CD14-positive monocyte (primary cell): ENCODE results near the gene UNC50. TPM values are rescaled to one million over a fixed set of nuclear protein-coding genes. Genes with fewer than 3 reads are reported as not detected.

Source experiments
- DNase-seq, 3 donors: peaks; one replicate each; pipeline ENCODE4 v3.0.0-alpha.2; 2011 to 2022
- H2AFZ ChIP-seq: 2 replicates; pipeline ENCODE4 v1.6.0; 2012; ENCODE audit warnings: mild to moderate bottlenecking, low read depth, low read length, inconsistent platforms; ENCODE audit not compliant: insufficient read depth, poor library complexity, severe bottlenecking
- H3K27ac ChIP-seq, 2 donors: 1 replicate in 1 of 2; 2 replicates in 1 of 2; pipeline ENCODE4 v1.5.1; 2012 to 2013; ENCODE audit warnings: low read length in 2 of 2, control low read depth in 1 of 2, inconsistent platforms in 1 of 2, low read depth in 1 of 2, mild to moderate bottlenecking in 1 of 2
- H3K27me3 ChIP-seq, 2 donors: one replicate each; pipeline versions ENCODE4 v1.6.0 to v1.6.1; 2011 to 2013; ENCODE audit warnings: low read length in 2 of 2; ENCODE audit not compliant: control insufficient read depth in 2 of 2, insufficient read depth in 2 of 2
- H3K36me3 ChIP-seq, 2 donors: replicated peaks in 1 of 2; 1 replicate in 1 of 2; 2 replicates in 1 of 2; pipeline versions ENCODE4 v1.5.1 to v1.6.1; 2012 to 2013; ENCODE audit warnings: low read length in 2 of 2, control low read depth in 1 of 2, inconsistent platforms in 1 of 2, mild to moderate bottlenecking in 1 of 2; ENCODE audit not compliant: insufficient read depth in 2 of 2, control insufficient read depth in 1 of 2
- H3K4me1 ChIP-seq, 2 donors: 1 replicate in 1 of 2; 2 replicates in 1 of 2; pipeline versions ENCODE4 v1.5.1 to v1.6.1; 2012 to 2013; ENCODE audit warnings: low read length in 2 of 2, control low read depth in 1 of 2, inconsistent platforms in 1 of 2, mild to moderate bottlenecking in 1 of 2, moderate library complexity in 1 of 2; ENCODE audit not compliant: insufficient read depth in 2 of 2, control insufficient read depth in 1 of 2
- H3K4me2 ChIP-seq: replicated peaks from 2 replicates; pipeline ENCODE3; 2012; ENCODE audit warnings: low read length, moderate library complexity, mild to moderate bottlenecking; ENCODE audit not compliant: poor library complexity, severe bottlenecking; ENCODE audit errors: extremely low read depth
- H3K4me3 ChIP-seq, 3 experiments: fragments of 200-600 bp in 1 of 3; sonication (generic) in 1 of 3; replicated peaks in 1 of 3; 1 replicate in 2 of 3; 2 replicates in 1 of 3; pipeline ENCODE4 v1.5.1; 2011 to 2013; ENCODE audit warnings: low read length in 3 of 3, mild to moderate bottlenecking in 3 of 3, control low read depth in 2 of 3, low read depth in 2 of 3, inconsistent platforms in 1 of 3, moderate library complexity in 1 of 3
- H3K79me2 ChIP-seq: 2 replicates; pipeline ENCODE4 v1.6.0; 2012; ENCODE audit warnings: mild to moderate bottlenecking, control low read depth, inconsistent platforms, low read length, moderate library complexity; ENCODE audit not compliant: insufficient read depth
- H3K9ac ChIP-seq: 2 replicates; pipeline ENCODE4 v1.6.0; 2017; ENCODE audit warnings: low read length, mild to moderate bottlenecking; ENCODE audit not compliant: insufficient read depth, poor library complexity, severe bottlenecking
- H3K9me3 ChIP-seq, 2 donors: replicated peaks in 1 of 2; 1 replicate in 1 of 2; 2 replicates in 1 of 2; pipeline versions ENCODE4 v1.5.1 to v1.6.1; 2012 to 2013; ENCODE audit warnings: low read length in 2 of 2, control low read depth in 1 of 2; ENCODE audit not compliant: control insufficient read depth in 1 of 2, insufficient read depth in 1 of 2
- H4K20me1 ChIP-seq: 2 replicates; pipeline ENCODE4 v1.6.0; 2012; ENCODE audit warnings: mild to moderate bottlenecking, low read length, control low read depth, moderate library complexity; ENCODE audit not compliant: insufficient read depth
- H3K27ac Mint-ChIP-seq, 7 donors: one replicate each; pipeline ENCODE4 v1.8.0; 2020; ENCODE audit warnings: mild to moderate bottlenecking in 7 of 7, mixed read lengths in 7 of 7, moderate library complexity in 6 of 7, inconsistent platforms in 2 of 7
- H3K27me3 Mint-ChIP-seq, 3 donors: one replicate each; pipeline ENCODE4 v1.8.0; 2021 to 2022; ENCODE audit warnings: low read depth in 3 of 3, mild to moderate bottlenecking in 3 of 3, mixed read lengths in 3 of 3, moderate library complexity in 3 of 3, inconsistent platforms in 1 of 3
- H3K36me3 Mint-ChIP-seq, 2 donors: one replicate each; pipeline ENCODE4 v1.8.0; 2020; ENCODE audit warnings: mixed read lengths in 2 of 2, inconsistent platforms in 1 of 2, mild to moderate bottlenecking in 1 of 2
- H3K4me1 Mint-ChIP-seq: one replicate; pipeline ENCODE4 v1.8.0; 2020; ENCODE audit warnings: mild to moderate bottlenecking, mixed read lengths
- H3K4me3 Mint-ChIP-seq, 2 donors: one replicate each; pipeline ENCODE4 v1.8.0; 2020; ENCODE audit warnings: mild to moderate bottlenecking in 2 of 2, mixed read lengths in 2 of 2, moderate library complexity in 1 of 2
- H3K9me3 Mint-ChIP-seq, 7 donors: one replicate each; pipeline ENCODE4 v1.8.0; 2020 to 2022; ENCODE audit warnings: mixed read lengths in 7 of 7, mild to moderate bottlenecking in 6 of 7, moderate library complexity in 6 of 7, inconsistent platforms in 2 of 7
- CTCF ChIP-seq: fragments of 200-600 bp; IDR thresholded peaks from one replicate; pipeline ENCODE4 v1.8.0; 2022; ENCODE audit warnings: antibody characterized with exemption, mild to moderate bottlenecking
- WGBS: methylation state at CpG from one replicate; pipeline ENCODE4 v1.1.5; 2013; ENCODE audit warnings: missing lambda C conversion rate; ENCODE audit not compliant: insufficient coverage; 5-methylcytosine and 5-hydroxymethylcytosine counted together
- intact Hi-C, 2 donors: fragments of 100-400 bp; cut with micrococcal nuclease; formaldehyde crosslinking; loops; one replicate each; pipeline versions ENCODE4 v1.15.0 to v1.15.1; 2023
- polyA plus RNA-seq, 3 donors: library from polyadenylated mRNA; depleted of rRNA in 1 of 3; unstranded in 2 of 3; stranded (reverse) in 1 of 3; fragments of 300-500 nt in 2 of 3; fragments of >200 nt in 1 of 3; fragmentation: Illumina TruSeq in 2 of 3; gene quantifications; 1 replicate in 2 of 3; 2 replicates in 1 of 3; pipeline ENCODE4 v1.2.3, GENCODE V29; 2012 to 2021

The UNC50 gene
- polyA plus RNA-seq, 3 donors: 32.5 to 72.0 (median 62.8) TPM

- WGBS: no CpG with 5 or more reads among the region's 1 CpG
- Mint-ChIP-seq H3K27ac (peak overlapping the region in 1 of 7 donors; percentile 60), H3K4me3 (no peak overlapping the region), H3K9me3 (peaks cover 0 to 4% (median 2%) of the 10 kb centered on the region in 7 donors), H3K27me3 (no peaks in the 10 kb centered on the region), H3K36me3 (peaks cover 58 to 81% of the 10 kb centered on the region in 2 donors), H3K4me1 (no peaks in the 10 kb centered on the region)
- H3K4me2 ChIP-seq: no peak overlapping the region
- H2AFZ ChIP-seq: no peak overlapping the region
- H3K4me1 ChIP-seq: no peaks in the 10 kb centered on the region
- H3K9ac ChIP-seq: no peak overlapping the region
- H3K9me3 ChIP-seq: peaks cover 0 to 2% of the 10 kb centered on the region in 2 donors
- peaks cover 5% of the 10 kb centered on the region for H3K79me2 ChIP-seq
- intact Hi-C loops: no loop called here
- no peak for TF ChIP-seq CTCF
- H3K27ac ChIP-seq: no peak overlapping the region
- no peak overlapping the region for H3K4me3 ChIP-seq
- peaks cover 45 to 78% of the 10 kb centered on the region in 2 donors for H3K36me3 ChIP-seq
- H4K20me1 ChIP-seq: peaks cover 32% of the 10 kb centered on the region
- no peak for DNase-seq
- no peaks in the 10 kb centered on the region for H3K27me3 ChIP-seq
Measured at GRCh38 chr2:98598781-98599428, 9.5 kb upstream of the UNC50 start.

- 80% methylated on average over 1 of the region's 3 CpGs for WGBS
- H3K36me3 ChIP-seq: peaks cover 41 to 69% of the 10 kb centered on the region in 2 donors
- Mint-ChIP-seq H3K36me3 (peaks cover 47 to 68% of the 10 kb centered on the region in 2 donors), H3K9me3 (no peaks in the 10 kb centered on the region), H3K4me3 (no peak overlapping the region), H3K27me3 (no peaks in the 10 kb centered on the region), H3K27ac (peak overlapping the region in 1 of 7 donors; percentile 41), H3K4me1 (peaks cover 13% of the 10 kb centered on the region)
- H3K9me3 ChIP-seq: no peaks in the 10 kb centered on the region
- no peak overlapping the region for H3K27ac ChIP-seq
- H3K4me3 ChIP-seq: no peak overlapping the region
- H3K4me2 ChIP-seq: no peak overlapping the region
- peaks cover 38% of the 10 kb centered on the region for H4K20me1 ChIP-seq
- intact Hi-C loops: loop anchor here (10.0 kb wide), 2 partner anchors 147 to 733 kb away; partner anchors contain the start of genes EIF5B (in 1 of the 2) and TXNDC9 (in 1 of the 2)
- peaks cover 25% of the 10 kb centered on the region for H3K79me2 ChIP-seq
- H3K27me3 ChIP-seq: no peaks in the 10 kb centered on the region
- peak in 2 of 3 donors; percentile 9 to 12 for DNase-seq
- peaks cover 2 to 3% of the 10 kb centered on the region in 2 donors for H3K4me1 ChIP-seq
- TF ChIP-seq CTCF: peak; percentile 48
- H2AFZ ChIP-seq: no peak overlapping the region
- H3K9ac ChIP-seq: no peak overlapping the region
Measured at GRCh38 chr2:98601532-98602132, 6.8 kb upstream of the UNC50 start.
